Spinal cord (tissue), 10 donors: ENCODE measurements around the gene MEX3B. TPM values are rescaled to one million over a fixed set of nuclear protein-coding genes. Genes with fewer than 3 reads are reported as not detected.

Experiments used
- DNase-seq, 6 donors: peaks; one replicate each; pipeline versions ENCODE4 v3.0.0 to v3.0.0-alpha.2; 2013 to 2015; ENCODE audit warnings: low spot score in 6 of 6, low read depth in 4 of 6
- H3K27ac ChIP-seq: one replicate; pipeline ENCODE4 v1.5.1; 2013; ENCODE audit warnings: low read depth, low read length, control low read depth
- H3K27me3 ChIP-seq: one replicate; pipeline ENCODE4 v1.6.1; 2013; ENCODE audit warnings: low read length; ENCODE audit not compliant: control insufficient read depth, insufficient read depth
- H3K36me3 ChIP-seq: one replicate; pipeline ENCODE4 v1.6.1; 2013; ENCODE audit warnings: low read length; ENCODE audit not compliant: control insufficient read depth, insufficient read depth
- H3K4me1 ChIP-seq: one replicate; pipeline ENCODE4 v1.6.1; 2013; ENCODE audit warnings: low read length; ENCODE audit not compliant: control insufficient read depth, insufficient read depth
- H3K4me3 ChIP-seq: one replicate; pipeline ENCODE4 v1.5.1; 2013; ENCODE audit warnings: low read depth, low read length, control low read depth
- H3K9me3 ChIP-seq: one replicate; pipeline ENCODE4 v1.6.1; 2013; ENCODE audit warnings: low read length; ENCODE audit not compliant: control insufficient read depth, insufficient read depth
- WGBS: methylation state at CpG from one replicate; pipeline ENCODE4 v1.1.5; 2013; ENCODE audit warnings: missing lambda C conversion rate; ENCODE audit not compliant: insufficient coverage; 5-methylcytosine and 5-hydroxymethylcytosine counted together
- long read RNA-seq, 4 donors: transcript quantifications; one replicate each; lab custom pipeline, GENCODE V29; 2026
- polyA plus RNA-seq, 2 donors: library from polyadenylated mRNA; unstranded; fragments of 120-200 nt; gene quantifications; one replicate each; pipeline ENCODE4 v1.2.1, GENCODE V29; 2013; ENCODE audit not compliant: insufficient read length in 2 of 2
- total RNA-seq, 2 donors: library from RNA; depleted of rRNA in 1 of 2; stranded (reverse); fragments of 120-200 nt in 1 of 2; fragments of >200 nt in 1 of 2; gene quantifications; one replicate each; pipeline versions ENCODE4 v1.2.3 to v1.2.4, GENCODE V29; 2013 to 2014
- donor health status: healthy.

The MEX3B gene
- 1 to 10 TPM; 8.8 to 9.8 TPM for total RNA-seq
- 10 to 100 TPM; 24.2 to 31.7 TPM for polyA plus RNA-seq
- long read RNA-seq, donor 1, full-length matches to known transcripts = 35 of 35 reads
- long read RNA-seq, donor 1, partial matches to known transcripts = 0 of 35 reads
- long read RNA-seq, donor 1, other reads (novel, unspliced or antisense) = 0 of 35 reads
- long read RNA-seq, donor 2, full-length matches to known transcripts = 16 of 16 reads
- long read RNA-seq, donor 2, partial matches to known transcripts = 0 of 16 reads
- long read RNA-seq, donor 2, other reads (novel, unspliced or antisense) = 0 of 16 reads
- long read RNA-seq, donor 3, full-length matches to known transcripts = 42 of 42 reads
- long read RNA-seq, donor 3, partial matches to known transcripts = 0 of 42 reads
- long read RNA-seq, donor 3, other reads (novel, unspliced or antisense) = 0 of 42 reads
- long read RNA-seq, donor 4, full-length matches to known transcripts = 17 of 17 reads
- long read RNA-seq, donor 4, partial matches to known transcripts = 0 of 17 reads
- long read RNA-seq, donor 4, other reads (novel, unspliced or antisense) = 0 of 17 reads

DNA sequence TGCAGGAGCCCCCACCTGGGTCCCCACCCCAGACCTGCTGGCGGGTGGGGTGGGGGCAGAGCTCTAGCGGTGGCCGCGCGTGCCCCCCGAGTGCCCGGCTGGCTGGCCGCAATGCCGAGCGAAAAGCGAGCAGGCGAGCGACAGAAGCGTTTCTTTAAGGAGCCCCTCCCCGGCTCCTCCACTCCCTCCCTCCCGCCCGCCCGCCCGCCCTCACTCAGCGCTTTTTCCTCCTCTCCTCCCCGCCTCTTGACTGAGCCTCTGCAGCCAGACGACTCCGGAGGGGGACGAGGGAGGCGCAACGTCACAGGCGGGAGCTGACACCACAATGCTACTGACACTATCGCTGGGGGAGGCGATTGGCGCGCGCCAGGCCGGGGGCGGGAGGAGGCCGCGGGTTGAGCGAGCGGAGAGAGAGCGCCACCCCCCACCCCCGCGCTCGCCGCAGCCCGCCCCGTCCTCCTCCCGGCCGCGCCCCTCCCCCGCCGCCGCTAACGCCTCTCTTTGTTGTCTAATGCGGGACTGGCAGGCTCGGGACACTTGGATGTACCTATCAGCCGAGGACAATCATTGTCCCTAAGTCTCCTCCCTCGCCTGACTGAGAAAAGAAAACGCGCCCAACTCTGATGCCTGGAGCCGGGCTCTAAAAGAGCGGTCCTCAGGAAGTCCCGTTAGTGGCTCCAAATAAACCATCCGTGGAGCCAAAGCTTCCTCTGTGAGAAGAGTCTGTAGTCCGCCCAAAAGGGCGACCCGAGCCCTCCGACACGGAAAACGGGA, at the start of gene MEX3B:
MEX3B (minus strand) TSS at position 127 of the 774 bp plus-strand sequence. CDS start 313 bp downstream, outside the sequence.
- peak; percentile 82 to 100 (median 96) for DNase-seq
- Histone ChIP-seq H3K4me1 (peaks cover 32% of the 10 kb centered on the region), H3K27ac (peak within 1 kb of the TSS; percentile 99), H3K27me3 (no peaks in the 10 kb centered on the region), H3K4me3 (peak within 1 kb of the TSS; percentile 93), H3K9me3 (no peaks in the 10 kb centered on the region), H3K36me3 (peaks cover 17% of the 10 kb centered on the region)
- 0% methylated on average over 54 of the region's 68 CpGs for WGBS

DNA sequence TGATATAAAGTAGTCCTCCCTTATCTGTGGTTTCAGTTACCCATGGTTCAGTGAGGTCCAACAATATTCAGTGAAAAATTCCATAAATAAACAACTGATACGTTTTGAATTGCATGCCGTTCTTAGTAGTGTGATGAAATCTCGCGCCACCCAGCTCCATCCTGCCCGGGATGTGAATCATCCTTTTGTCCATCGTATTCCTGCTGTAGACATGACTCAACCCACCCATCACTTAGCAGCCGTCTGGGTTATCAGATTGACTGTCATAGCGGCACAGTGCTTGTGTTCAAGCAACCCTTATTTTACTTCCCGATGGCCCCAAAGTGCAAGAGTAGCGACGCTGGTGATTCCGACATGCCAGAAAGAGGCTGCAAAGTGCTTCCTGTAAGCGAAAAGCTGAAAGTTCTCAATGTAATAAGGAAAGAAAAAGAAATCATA, 48.0 kb upstream of the MEX3B start:
- no peak for DNase-seq
- Histone ChIP-seq H3K36me3 (no peaks in the 10 kb centered on the region), H3K27me3 (no peaks in the 10 kb centered on the region), H3K9me3 (no peaks in the 10 kb centered on the region), H3K4me3 (no peak overlapping the region), H3K4me1 (no peaks in the 10 kb centered on the region), H3K27ac (no peak overlapping the region)
- 88% methylated on average over 13 of the region's 13 CpGs for WGBS

DNA sequence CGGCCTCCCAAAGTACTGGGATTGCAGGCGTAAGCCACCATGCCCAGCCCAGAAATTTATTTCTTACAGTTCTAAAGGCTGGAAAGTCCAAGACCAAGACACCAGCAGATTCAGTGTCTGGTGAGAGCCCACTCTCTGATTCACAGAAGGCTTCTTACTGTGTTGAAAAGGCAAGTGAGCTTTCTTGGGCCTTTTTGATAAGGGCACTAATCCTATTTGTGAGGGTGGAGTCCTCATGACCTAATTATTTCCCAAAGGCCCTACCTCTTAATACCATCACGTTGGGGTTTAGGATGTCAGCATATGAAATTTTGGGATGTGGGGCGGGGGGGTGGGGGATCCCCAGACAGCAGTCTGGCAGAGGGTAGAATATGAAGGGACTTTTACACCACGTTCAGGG, 47.5 kb upstream of the MEX3B start:
- Histone ChIP-seq H3K4me3 (no peak overlapping the region), H3K36me3 (no peaks in the 10 kb centered on the region), H3K9me3 (no peaks in the 10 kb centered on the region), H3K27ac (no peak overlapping the region), H3K27me3 (no peaks in the 10 kb centered on the region), H3K4me1 (no peaks in the 10 kb centered on the region)
- WGBS = 100% methylated on average over 1 of the region's 5 CpGs
- no peak for DNase-seq

DNA sequence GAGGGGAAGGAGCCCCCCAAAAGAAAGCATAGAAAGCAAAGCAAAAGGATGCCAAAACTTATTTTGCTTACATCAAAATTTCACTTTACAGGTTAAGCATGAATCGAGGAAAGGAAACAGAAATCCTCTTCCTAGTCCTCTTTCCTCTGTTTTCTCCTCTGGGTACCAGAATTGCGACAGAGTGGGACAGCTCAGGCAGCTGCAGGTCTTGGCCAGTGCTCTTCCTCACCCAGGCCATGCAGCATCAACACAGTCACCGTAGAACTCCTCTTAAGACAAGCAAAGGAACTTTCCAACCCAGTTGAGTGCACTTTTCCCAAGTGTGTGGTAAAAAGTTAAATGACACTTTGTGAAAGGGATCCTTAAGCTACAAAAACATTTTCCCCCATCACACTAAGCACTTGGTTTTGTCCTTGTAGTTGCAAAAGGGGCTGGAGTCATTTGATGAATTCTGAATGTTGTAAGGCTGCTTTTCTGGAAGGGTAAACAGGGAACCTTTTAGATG, 45.9 kb upstream of the MEX3B start:
- no peak overlapping the region for H3K4me3 ChIP-seq
- H3K27ac ChIP-seq = no peak overlapping the region
- no peaks in the 10 kb centered on the region for H3K27me3 ChIP-seq
- no peaks in the 10 kb centered on the region for H3K4me1 ChIP-seq
- 100% methylated on average over 1 of the region's 3 CpGs for WGBS
- DNase-seq = no peak
- H3K36me3 ChIP-seq = no peaks in the 10 kb centered on the region
- no peaks in the 10 kb centered on the region for H3K9me3 ChIP-seq

DNA sequence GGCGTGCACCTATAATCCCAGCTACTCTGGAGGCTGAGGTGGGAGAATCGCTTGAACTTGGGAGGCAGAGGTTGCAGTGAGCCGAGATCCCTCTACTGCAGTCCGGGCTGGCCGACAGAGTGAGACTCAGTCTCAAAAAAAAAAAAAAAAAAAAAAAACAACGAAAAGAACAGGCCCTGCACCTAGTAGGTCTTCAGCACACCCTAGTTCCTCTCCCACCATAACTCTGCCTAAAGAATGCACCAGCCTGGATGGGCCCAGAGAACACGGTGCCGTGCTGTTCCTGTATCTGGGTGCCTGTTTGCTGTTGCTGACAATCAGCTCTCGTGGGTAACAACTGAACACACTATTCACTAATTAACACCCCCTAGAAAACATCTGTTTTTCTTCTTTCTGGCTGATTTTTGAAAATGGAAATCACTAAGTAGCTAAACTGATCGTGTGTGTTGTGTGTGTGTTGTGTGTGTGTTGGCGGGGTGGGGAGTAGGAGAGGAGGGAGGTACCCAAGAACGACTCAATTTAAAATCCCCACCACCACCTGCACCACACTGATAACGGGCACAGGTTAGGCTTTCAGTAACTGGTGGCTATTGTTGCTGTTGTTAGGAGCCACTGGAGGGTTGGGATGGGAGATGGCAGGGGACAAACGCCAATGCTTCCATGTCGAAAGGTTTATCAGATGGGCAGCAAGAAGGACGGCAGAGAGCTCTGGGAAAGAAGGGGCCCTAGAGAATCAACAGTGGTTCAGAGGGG, 40.6 kb upstream of the MEX3B start:
- WGBS = 96% methylated on average over 9 of the region's 16 CpGs
- Histone ChIP-seq H3K9me3 (no peaks in the 10 kb centered on the region), H3K36me3 (no peaks in the 10 kb centered on the region), H3K27ac (no peak overlapping the region), H3K27me3 (no peaks in the 10 kb centered on the region), H3K4me1 (no peaks in the 10 kb centered on the region), H3K4me3 (no peak overlapping the region)
- no peak for DNase-seq

DNA sequence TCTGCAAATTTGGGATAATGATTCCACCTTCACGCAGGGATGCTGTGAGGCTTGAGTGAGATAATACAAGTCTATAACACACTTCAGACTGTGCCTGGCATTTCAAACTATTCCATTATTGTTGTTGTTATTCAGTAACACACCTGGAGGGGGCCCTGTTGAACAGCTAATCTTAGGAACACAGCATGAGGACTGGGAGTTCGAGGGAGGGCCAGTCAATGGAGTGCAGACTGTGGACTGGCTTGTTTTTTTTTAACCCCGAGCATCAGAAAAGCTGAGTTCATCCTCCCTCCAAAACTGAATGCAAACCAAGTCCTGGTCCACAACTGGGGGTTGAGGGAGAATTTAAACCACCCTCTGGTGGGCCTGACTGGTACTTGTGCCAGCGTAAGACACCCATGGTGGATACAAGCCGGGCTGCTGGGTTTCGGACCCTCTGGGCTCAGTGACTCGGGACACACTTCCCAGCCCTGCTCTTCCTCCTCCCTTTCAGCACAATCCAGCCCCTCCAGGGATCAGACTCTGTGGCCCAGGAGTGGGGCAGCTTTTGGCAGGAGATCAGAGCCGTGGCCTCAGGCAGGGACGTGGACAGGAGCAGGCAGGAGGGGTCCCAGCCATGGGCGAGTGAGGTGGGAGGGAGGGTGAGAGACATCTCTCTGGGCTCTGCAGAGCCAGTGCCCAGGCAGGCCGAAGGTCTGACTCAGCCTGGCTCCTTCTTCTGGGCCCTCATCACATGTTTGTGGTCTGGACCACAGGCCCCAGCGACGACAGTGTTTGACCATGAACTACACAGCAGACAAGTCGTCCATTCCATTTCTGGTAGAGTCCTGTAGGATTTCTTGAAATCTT, 36.3 kb upstream of the MEX3B start:
- no peak overlapping the region for H3K27ac ChIP-seq
- no peaks in the 10 kb centered on the region for H3K27me3 ChIP-seq
- DNase-seq = no peak
- H3K4me1 ChIP-seq = no peaks in the 10 kb centered on the region
- 79% methylated on average over 9 of the region's 14 CpGs for WGBS
- H3K9me3 ChIP-seq = no peaks in the 10 kb centered on the region
- H3K36me3 ChIP-seq = no peaks in the 10 kb centered on the region
- H3K4me3 ChIP-seq = no peak overlapping the region

DNA sequence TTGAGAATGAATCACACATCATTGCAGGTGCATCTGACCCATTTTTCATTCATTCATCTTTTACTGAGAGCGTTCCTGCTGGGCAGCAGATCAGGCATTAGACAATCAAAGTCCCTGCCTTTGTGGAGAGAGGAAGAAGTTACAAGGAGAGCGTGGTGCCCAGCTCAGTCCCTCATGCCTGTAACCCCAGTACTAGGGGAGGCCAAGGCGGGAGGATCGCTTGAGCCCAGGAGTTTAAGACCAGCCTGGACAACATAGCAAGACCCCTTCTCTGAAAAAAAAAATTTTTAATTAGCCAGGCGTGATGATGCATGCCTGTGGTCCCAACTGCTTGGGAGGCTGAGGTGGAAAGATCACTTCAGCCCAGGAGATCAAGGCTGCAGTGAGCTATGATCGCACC, 35.0 kb upstream of the MEX3B start:
- no peaks in the 10 kb centered on the region for H3K4me1 ChIP-seq
- DNase-seq = no peak
- no peak overlapping the region for H3K4me3 ChIP-seq
- H3K36me3 ChIP-seq = no peaks in the 10 kb centered on the region
- 100% methylated on average over 2 of the region's 6 CpGs for WGBS
- no peaks in the 10 kb centered on the region for H3K27me3 ChIP-seq
- H3K9me3 ChIP-seq = no peaks in the 10 kb centered on the region
- no peak overlapping the region for H3K27ac ChIP-seq

DNA sequence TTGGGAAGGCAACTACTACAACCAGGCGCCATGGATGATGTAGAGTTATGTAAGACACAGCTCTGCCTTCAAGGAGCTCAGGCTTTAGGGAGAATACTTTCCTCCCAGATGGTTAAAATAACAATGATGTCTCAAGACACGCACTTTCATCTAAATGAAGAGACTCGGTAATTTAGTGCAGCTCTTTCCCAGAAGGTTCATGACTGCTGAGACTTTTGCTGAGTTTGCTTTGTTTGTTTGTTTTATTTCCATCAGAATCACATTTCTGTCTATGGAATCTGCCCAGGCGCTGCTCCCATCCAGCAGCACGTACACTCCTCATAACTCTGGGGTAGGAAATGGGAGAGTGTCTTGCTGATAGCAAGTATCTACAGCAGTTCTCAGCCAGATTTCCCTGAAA, 33.9 kb upstream of the MEX3B start:
- 71% methylated on average over 2 of the region's 5 CpGs for WGBS
- H3K27ac ChIP-seq = no peak overlapping the region
- no peaks in the 10 kb centered on the region for H3K27me3 ChIP-seq
- no peaks in the 10 kb centered on the region for H3K9me3 ChIP-seq
- H3K36me3 ChIP-seq = no peaks in the 10 kb centered on the region
- DNase-seq = peak in 1 of 6 donors; percentile 4
- no peak overlapping the region for H3K4me3 ChIP-seq
- no peaks in the 10 kb centered on the region for H3K4me1 ChIP-seq
